Kidney epithelial cell (primary cell): ENCODE results near the gene DNAH11. TPM values are rescaled to one million over a fixed set of nuclear protein-coding genes. Genes with fewer than 3 reads are reported as not detected.
"Not testable (repeated sequence)": the region's sequence is repeated elsewhere in the genome, so short reads cannot be mapped to it uniquely, and the experiment has no call there.

ENCODE experiments used
- DNase-seq: peaks from one replicate; pipeline ENCODE4 v3.0.0-alpha.2; 2010; ENCODE audit warnings: low read depth
- H3K27me3 ChIP-seq: 2 replicates; pipeline ENCODE4 v1.6.0; 2011; ENCODE audit warnings: low read length; ENCODE audit not compliant: control insufficient read depth, insufficient read depth
- H3K36me3 ChIP-seq: 2 replicates; pipeline ENCODE4 v1.5.1; 2011; ENCODE audit warnings: low read length; ENCODE audit not compliant: control insufficient read depth, insufficient read depth
- H3K4me3 ChIP-seq: 2 replicates; pipeline ENCODE4 v1.5.1; 2011; ENCODE audit warnings: low read depth, mild to moderate bottlenecking, control low read depth, low read length
- CTCF ChIP-seq: IDR thresholded peaks from 2 replicates; pipeline ENCODE4 v1.5.1; 2011; ENCODE audit warnings: mild to moderate bottlenecking, moderate library complexity, low read length, control low read depth, inconsistent platforms; ENCODE audit not compliant: insufficient read depth, poor library complexity, severe bottlenecking
- total RNA-seq: library from RNA; depleted of rRNA; stranded (reverse); fragments of >200 nt; gene quantifications from 2 replicates; pipeline ENCODE4 v1.2.3, GENCODE V29; 2015

Gene DNAH11
- total RNA-seq, 1 donor from 2014 or later = not detected

GRCh38 chr7:21670496-21670895 is 127.7 kb downstream of the DNAH11 start:
- no peaks in the 10 kb centered on the region for H3K36me3 ChIP-seq
- H3K27me3 ChIP-seq = no peaks in the 10 kb centered on the region
- DNase-seq = no peak
- TF ChIP-seq CTCF = no peak
- H3K4me3 ChIP-seq = no peak overlapping the region

GRCh38 chr7:21671859-21672258 is 129.0 kb downstream of the DNAH11 start:
- DNase-seq = no peak
- Histone ChIP-seq H3K4me3 (no peak overlapping the region), H3K36me3 (no peaks in the 10 kb centered on the region), H3K27me3 (no peaks in the 10 kb centered on the region)
- no peak for TF ChIP-seq CTCF

GRCh38 chr7:21675255-21675654 is 132.4 kb downstream of the DNAH11 start:
- TF ChIP-seq CTCF = no peak
- DNase-seq = no peak

GRCh38 chr7:21690705-21691104 is 147.9 kb downstream of the DNAH11 start:
- no peak for TF ChIP-seq CTCF
- DNase-seq = no peak
- H3K4me3 ChIP-seq = no peak overlapping the region
- H3K27me3 ChIP-seq = no peaks in the 10 kb centered on the region
- H3K36me3 ChIP-seq = no peaks in the 10 kb centered on the region

More at GRCh38 chr7:21675255-21675654, 132.4 kb downstream of the DNAH11 start:
- Histone ChIP-seq H3K4me3 (no peak overlapping the region), H3K36me3 (no peaks in the 10 kb centered on the region), H3K27me3 (no peaks in the 10 kb centered on the region)

- H3K27me3 ChIP-seq, H3K36me3 ChIP-seq, DNase-seq, H3K4me3 ChIP-seq: not testable (repeated sequence)
Measured at GRCh38 chr7:21691146-21691545, 148.3 kb downstream of the DNAH11 start.

GRCh38 chr7:21700587-21700986 is 157.7 kb downstream of the DNAH11 start:
- H3K36me3 ChIP-seq, H3K27me3 ChIP-seq, DNase-seq, H3K4me3 ChIP-seq: not testable (repeated sequence)

GRCh38 chr7:21702303-21702702 is 159.5 kb downstream of the DNAH11 start:
- TF ChIP-seq CTCF = no peak
- DNase-seq = no peak
- Histone ChIP-seq H3K36me3 (no peaks in the 10 kb centered on the region), H3K27me3 (no peaks in the 10 kb centered on the region), H3K4me3 (no peak overlapping the region)
